HG03175 (cell line): ENCODE data around the gene MRTFB.
"Not testable (repeated sequence)": the region's sequence is repeated elsewhere in the genome, so short reads cannot be mapped to it uniquely, and the experiment has no call there.

Experiments used
- ATAC-seq: cut with Tn5 transposase; IDR thresholded peaks from one replicate; pipeline ENCODE4 v1.9.1; 2021; ENCODE audit warnings: mild to moderate bottlenecking, moderate library complexity; ENCODE audit not compliant: unreplicated experiment

MRTFB gene

DNA sequence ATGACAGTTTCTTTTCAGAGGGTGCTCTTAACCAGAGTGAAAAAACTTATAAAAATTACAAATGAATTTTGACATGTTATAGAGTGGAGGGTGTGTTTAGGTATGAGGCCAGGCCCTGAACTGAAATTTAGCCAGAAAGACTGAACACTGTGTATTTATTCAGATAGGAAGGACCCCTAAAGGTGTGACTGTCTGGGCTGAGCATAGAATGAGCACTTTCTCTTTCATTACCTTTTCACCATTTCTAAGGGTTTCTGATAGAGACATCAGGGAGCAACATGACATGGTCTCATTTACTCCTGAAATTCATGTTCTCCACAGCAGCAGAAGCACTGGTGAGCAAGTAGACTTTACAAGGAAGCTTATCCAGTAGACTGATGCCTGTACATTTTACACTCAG lies 32.9 kb downstream of the MRTFB start:
- ATAC-seq = no peak

DNA sequence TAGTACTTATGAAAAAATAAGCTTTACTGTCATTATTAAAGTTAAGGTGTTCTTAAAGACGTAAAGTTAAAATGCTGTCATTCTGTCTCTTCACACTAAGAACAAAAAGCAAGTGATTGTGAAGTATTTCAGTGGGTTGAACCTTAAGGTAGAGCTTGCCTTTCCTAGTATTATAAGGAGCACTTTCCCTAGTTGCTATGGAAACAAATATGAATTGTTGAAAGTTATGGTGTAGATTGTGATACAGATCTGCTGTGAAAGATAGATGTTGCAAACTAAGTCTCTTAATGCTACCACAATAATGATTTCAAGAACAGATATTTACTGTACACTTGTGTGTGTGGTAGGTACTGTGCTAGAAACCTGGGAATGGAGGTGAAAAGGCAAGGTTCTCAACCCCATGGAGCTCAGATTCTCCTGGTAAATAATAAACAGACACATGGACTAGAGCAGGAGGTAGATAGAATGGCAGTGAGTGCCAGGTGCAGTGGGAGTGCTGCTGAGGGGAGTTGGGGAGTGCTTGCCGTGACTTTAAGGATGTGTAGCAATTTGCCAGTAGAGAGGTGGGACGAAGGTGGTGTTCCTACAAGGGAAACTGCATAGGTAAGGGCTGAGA lies 34.7 kb downstream of the MRTFB start:
- ATAC-seq = no peak

DNA sequence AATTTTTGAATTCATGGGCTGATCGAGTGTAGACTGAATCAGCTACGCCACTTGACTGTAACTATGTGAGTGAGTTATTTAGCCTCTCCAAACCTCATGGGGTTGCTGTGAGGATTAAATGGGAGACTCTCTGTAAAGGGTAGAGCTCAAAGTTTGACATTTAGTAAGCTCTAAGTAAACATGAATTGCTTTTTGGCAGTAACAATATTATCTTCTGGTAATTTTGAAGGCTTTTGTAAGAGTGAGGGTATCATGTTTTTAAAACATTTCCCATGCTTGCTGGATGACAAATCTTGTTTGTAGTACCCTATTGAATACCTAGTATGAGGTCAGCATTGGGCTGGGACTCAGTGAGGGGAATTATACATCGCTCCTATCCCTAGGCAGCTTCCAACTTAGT lies 35.3 kb downstream of the MRTFB start:
- ATAC-seq = no peak

DNA sequence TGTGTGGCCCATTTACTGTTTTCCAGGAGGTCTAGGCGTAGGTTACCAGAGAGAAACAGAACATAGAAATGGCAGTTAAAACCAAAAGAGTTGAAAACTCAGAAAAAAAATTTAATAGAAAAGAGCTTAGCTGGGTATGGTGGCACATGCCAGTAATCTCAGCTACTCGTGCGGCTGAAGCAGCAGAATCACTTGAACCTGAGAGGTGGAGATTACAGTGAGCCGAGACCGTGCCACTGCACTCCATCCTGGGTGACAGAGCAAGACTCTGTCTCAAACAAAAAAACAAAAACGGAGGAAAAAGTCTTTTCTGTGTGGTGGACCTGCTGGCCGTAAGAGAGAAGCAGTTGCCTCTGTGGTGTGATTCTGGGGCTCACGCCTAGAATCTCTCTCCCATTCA lies 35.8 kb downstream of the MRTFB start:
- no peak for ATAC-seq

DNA sequence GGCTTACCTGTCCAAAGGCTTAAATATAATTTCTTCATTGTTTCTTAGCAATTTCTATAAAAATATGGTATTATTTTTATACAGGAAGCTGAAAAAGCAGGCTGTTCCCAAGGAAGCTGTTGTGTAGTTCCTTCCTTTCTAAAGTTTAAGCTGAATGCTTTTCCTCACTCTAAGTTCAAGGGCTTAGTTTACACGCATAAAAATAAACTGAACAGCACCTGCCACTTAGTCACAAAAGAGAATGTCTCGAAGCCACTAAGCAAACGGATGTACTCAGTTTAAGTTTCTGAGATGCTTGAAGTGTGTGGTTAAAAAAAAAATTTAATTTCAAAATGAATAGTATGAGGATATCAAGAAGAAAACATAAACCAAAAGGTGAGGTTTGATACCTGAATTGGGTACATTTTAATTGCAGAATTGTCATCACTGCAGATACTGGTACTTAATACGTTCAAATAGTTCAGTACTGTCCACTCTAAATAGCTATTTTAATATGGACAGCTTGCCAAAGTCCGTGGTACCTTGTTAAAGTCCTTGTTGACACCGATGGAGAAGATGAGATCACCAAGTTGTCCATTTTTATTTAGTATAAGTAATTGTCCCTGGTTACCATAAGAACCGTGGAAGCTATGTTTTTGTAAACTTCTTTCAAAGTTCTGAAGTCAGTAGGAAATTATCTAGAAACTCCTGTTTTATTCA lies 38.1 kb downstream of the MRTFB start:
- no peak for ATAC-seq

DNA sequence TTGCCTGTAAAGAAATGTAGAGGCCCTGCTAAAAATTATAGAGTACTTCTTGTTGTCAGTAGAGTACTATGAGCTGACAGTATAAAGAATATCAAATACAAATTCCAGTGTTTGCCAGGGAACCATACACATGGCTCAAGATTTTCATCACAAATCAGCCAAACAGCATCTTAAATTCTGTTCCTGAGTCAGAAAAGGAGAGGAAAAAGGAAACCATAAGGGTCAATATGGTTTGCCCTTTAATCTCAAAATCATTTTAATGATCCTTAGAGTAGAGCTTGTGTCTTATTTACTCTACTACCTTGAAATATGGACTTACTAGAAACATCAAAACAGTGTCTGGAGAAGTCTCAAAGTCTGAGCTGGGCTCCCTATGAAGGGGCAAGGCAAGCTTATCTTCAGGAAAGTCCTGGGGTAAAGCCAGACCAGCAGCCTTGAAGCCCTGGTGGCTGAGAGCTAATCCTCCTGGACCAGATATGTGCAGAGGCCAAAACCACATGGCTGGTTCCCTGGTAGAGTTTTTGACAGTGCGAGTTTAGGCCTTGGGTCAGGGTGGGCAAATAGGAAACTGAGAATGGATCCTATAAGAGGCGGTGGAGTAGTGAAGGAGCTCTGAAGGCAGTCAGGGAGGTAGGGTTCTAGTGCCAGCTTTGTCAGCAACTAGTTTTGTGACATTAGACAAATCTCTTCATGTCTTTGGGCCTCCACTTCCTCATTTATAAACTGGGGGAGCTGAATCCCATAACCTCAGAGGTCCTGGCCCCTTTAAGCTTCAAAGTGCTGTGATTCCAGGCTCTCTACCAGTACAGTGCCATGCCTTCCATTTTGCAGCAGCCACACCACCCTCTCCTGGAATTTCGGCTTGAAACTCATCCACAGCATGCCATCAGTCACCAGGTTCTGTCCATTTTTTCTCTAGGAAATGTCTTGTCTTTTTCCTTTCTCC lies 38.9 kb downstream of the MRTFB start:
- no peak for ATAC-seq

DNA sequence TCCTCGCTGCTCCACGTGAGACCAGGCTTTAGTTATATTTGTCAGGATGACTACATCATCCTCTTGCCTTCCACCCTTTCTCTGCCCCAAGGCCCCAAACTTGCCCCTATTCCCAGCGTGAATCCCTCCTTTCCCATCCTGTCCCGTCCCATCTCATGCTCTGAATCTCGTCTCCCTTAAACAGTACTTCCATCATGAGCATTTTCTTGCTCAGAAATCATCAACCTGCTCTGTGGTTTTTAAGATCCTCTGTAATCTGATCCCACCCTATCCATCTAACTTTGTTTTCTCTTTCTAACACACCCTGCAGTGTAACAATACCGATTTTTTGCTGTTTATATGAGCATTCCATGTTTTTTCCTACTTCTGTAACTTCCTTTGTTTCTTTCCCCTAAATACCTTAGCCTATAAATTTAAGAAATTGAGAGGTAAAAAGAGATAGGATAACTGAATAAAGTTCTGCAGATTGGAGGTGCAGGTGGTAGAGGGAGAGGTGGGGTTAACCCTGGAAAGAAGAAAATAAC lies 39.7 kb downstream of the MRTFB start:
- ATAC-seq = no peak

DNA sequence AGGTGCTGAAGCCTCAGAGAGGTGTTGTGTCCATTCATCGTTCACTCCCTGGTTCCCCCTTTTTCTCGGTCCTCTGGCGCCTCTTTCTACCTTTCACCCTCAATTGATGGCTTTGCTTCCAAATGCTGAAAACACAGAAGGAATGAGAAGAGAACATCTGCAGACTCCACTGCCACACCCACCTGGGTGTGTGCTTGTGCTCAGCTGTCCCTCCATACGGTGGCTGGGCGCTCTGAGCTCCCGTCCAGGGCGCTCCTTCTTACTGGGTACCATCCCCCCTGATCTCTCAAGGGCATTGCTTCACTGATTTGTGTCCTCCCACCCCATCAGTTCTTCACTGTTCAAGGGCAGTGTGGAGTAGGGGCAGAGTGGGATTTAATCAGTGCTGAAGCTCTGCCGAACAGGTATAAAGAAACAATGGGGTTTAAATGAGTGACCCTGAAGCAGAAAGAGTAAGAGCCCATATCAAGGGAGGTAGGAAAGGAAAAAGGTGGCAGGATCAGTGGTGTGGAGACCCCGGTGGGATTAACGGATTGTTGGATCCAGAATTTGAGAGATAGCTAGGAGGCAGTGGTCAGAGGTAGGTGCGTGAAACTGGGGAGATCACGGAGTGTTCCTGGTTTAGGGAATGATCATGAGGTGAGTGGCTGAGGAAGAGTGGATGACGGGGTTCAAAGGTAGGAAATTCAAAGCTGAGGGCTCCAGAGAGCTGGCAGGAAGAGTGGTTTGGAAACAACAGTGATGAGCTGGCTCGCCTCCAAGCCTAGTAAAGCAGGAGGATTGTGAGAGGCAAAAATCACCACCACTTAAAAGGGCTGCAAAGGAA lies 40.8 kb downstream of the MRTFB start:
- no peak for ATAC-seq

DNA sequence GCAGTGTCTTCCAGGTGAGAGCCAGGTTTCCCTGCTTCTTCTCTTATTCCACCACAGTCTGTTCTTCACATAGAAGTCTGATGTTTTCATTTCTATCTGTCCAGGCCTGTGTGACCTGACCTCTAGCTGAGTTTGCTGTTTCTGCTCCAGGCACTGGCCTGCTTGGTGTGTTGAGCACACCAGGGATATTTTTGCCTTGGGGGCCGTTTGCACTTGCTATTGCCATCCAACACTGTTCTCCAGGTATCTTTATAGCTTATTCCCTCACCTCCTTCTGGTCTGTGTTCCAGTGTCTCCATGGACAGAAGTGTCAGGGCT lies 41.4 kb downstream of the MRTFB start:
- ATAC-seq = no peak

DNA sequence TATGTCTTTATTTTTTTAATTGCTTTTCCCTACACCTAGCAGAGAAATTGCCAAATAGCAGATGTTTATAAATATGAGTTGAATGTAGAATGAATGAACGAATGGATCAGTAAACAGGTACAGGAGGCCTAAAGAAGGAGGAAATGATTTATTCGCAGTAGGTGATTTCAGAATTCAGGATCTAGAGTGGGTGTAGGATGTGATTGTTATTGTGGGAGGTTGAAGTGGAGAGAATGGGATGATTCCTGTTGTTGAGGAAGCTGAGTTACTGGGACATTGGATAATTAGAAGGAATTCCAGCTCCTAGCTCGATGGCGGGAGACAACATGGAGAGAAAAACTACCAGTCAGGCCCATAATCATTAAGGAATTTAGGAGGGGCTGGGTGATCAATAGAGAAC lies 42.2 kb downstream of the MRTFB start:
- no peak for ATAC-seq

DNA sequence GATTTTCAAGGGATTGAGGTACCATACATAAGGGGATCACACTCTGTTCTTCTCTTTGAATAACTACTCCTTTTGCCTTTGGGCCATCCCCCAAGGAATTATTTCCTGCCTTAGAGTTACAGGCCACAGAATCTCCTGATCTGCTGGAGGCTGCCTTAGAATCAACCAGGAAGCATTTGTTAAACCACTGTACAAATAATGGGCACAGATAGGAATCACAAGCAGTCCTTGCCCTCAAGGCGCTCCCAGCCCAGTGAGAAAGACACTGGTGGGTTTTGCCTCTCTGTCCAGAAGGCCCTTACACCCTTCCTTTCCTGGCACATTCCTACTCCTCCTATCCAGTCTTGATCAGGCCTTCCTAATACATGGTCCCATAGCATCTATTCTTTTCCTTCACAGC lies 45.9 kb downstream of the MRTFB start:
- no peak for ATAC-seq

DNA sequence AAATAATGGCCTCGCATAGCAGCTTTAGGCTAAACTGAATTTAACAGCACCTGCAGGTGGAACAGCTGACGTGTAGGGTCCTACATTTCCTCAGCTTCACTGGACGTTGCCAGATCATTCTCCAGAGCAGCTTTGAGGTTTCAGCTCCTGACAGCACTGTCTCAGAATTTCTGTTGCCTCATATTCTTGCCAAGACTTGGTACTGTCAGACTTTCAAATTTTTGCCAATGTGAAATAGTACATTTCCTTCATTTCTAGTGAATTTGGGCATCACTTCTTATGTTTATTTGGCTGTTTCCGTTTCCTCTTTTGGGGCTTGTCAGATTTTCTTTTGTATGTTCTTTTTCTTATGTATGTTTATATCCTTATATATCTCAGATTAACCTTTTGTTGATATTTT lies 48.7 kb downstream of the MRTFB start:
- ATAC-seq = no peak

DNA sequence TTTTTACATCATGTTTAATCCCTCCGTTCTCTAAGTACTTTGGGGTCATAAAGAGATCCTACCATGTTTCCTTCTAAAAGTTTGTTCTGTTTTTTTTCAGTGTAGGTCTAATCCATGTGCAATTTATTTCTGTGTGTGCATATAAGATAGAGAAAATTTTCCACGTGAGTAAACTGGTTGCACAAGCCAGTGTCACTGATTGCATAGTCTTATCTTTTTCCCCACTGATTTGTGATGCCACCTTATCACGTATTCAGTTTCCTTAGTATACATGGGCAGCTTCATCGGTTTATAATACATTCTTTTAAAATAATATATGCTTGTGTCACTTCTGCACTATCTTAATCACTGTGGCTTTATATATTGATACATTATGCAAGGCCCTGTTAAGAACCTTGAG lies 49.2 kb downstream of the MRTFB start:
- no peak for ATAC-seq

DNA sequence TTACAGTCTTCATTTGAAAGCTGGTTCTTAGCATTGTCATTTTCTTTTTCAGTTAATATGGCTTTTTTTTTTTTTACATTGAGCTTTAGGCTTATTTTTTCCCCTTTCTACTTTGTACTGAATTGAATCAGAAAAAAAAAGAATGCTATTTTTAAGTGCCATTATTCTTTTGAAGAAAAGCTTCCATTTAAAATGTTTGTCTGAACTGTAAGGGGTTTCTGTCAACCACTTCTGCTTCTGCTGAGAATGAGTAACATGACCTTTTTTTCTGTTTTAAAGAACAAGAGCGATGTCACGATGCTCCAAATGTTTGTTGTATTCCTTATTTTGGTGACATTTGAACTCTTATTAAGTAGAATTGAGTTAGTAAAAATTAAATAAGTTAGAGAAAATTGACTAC lies 50.0 kb downstream of the MRTFB start:
- ATAC-seq = no peak

DNA sequence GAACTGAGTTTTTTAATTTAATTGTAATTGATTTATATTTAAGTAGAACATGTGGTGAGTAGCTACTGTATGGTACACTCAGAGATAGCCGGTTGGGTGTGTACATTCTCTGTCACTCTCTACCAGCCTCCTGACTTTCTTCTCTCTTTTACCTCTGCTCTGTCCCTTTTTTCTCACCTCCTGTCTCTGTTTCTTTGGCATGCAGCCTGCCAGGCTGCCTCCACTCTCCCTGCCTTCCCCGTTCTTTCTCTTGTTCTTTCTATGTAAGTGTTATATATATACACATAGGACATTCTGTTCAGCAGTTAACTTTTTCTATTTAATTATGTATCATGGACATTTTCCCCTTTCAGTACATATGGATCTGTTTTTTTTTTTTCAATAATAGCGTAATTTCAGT lies 50.8 kb downstream of the MRTFB start:
- no peak for ATAC-seq

DNA sequence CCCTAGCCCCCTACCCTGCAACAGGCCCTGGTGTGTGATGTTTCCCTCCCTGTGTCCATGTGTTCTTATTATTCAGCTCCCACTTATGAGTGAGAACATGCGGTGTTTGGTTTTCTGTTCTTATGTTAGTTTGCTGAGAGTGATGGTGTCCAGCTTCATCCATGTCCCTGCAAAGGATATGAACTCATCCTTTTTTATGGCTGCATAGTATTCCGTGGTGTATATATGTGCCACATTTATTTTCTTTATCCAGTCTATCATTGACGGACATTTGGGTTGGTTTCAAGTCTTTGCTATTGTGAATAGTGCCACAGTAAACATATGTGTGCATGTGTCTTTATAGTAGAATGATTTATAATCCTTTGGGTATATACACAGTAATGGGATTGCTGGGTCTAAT lies 51.3 kb downstream of the MRTFB start:
- ATAC-seq = not testable (repeated sequence)

DNA sequence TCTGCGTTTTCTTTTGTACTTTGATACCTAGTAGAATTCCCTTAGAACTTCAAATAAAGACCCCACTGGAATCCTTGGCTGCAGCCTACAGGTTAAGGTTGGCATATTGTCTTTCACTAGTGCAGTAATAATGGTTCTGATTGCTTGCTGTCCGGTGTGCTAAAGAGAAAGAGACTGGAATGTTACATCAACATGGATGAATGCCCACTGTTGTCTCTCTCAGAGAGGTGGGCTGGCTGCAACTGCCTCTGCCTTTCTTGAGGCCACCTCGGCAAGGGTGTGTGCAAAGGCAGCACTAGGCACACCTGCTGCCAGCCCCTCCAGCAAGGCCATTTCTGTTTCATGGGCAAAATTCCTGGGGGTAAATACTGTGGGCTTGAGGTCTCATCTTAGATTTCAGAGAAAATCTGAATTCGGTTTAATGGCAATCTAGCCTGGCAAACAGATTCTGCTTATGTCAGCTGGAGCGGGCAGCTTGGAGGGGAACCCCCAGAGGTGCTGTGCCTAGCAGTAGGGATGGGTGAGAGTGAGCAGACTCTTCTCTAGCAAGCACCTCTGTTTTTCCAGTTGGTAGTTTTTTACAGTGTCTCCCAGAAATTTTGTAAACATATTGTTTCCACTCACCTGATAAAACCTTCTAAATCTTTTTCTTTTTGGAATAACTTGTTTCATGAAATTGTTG lies 54.0 kb downstream of the MRTFB start:
- ATAC-seq = no peak

DNA sequence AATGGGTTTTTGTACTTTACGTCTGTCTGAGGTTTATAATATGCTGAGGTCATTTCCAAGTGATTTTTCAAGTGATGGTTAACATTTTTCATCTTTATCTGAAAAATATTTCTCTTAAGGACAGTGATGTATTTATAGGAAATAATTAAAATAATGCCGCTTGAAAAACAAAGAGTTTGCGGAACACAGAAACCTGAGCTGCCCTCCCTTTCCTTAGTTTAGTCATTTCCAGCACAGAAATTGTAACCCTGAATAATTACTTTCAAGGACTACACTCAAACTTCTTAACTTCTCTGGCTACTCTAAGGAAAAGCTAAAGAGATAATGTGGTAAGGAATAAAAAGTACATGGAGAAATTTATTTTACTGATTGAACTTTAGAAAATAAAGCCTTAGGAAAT lies 54.6 kb downstream of the MRTFB start:
- no peak for ATAC-seq

DNA sequence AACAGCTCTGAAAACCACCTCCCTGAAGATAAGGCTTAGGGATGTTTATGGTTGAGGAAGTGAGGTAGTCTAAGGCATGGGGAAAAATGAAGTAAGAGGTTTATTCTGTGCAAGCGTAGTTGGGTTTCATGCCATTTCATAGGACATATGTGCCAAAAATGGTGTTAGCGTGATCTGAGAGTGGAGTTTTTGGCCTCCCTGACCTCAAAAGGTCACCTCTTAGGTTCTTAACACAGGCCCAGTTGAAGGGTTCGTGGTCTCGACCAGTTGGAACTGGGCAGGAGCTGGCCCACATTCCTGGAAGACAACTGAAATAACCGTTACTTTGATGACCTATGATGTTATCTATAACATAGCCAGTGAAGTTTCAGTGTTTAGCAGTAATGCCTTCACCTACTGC lies 57.0 kb downstream of the MRTFB start:
- no peak for ATAC-seq

DNA sequence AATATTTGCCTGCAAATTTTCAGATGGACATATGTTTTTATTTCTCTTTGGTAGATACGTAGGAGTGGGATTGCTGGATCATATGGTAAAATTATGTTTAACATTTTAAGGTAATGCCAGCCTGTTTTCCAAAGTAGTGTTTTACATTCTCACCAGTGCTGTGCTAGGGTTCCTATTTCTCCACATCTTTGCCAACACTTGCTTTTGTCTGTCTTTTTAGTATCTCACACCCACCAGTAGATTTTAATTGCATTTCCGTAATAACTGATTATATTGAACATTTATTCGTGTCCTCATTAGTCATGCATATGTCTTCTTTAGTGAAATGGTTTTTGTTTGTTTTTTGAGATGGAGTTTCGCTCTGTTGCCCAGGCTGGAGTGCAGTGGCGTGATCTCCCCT lies 58.4 kb downstream of the MRTFB start:
- ATAC-seq = no peak
